Mesenchymal stem cell (in vitro differentiated cells and primary cell): ENCODE results near the gene ZNF496.
"Not testable (repeated sequence)": the region's sequence is repeated elsewhere in the genome, so short reads cannot be mapped to it uniquely, and the experiment has no call there.

ENCODE experiments used
- DNase-seq: peaks from one replicate; pipeline ENCODE4 v3.0.0-alpha.2; 2013
- H2AFZ ChIP-seq: one replicate; pipeline ENCODE4 v1.6.1; 2013; ENCODE audit warnings: low read depth, mild to moderate bottlenecking, control low read depth, inconsistent platforms, low read length, moderate library complexity
- H2AK5ac ChIP-seq: 2 replicates; pipeline ENCODE4 v1.6.1; 2013; ENCODE audit warnings: low read length, moderate library complexity, mild to moderate bottlenecking, inconsistent platforms; ENCODE audit not compliant: severe bottlenecking
- H2BK120ac ChIP-seq: one replicate; pipeline ENCODE4 v1.6.1; 2013; ENCODE audit warnings: low read depth, mild to moderate bottlenecking, inconsistent platforms, low read length, moderate library complexity
- H2BK12ac ChIP-seq, 2 experiments: one replicate each; pipeline ENCODE4 v1.6.1; 2013; ENCODE audit warnings: inconsistent platforms in 2 of 2, low read length in 2 of 2, mild to moderate bottlenecking in 2 of 2, moderate library complexity in 2 of 2, control low read depth in 1 of 2
- H2BK15ac ChIP-seq: one replicate; pipeline ENCODE4 v1.6.1; 2013; ENCODE audit warnings: mild to moderate bottlenecking, low read depth, inconsistent platforms; ENCODE audit not compliant: poor library complexity, severe bottlenecking
- H2BK5ac ChIP-seq: 2 replicates; pipeline ENCODE4 v1.6.1; 2013; ENCODE audit warnings: low read depth, mild to moderate bottlenecking, low read length, control low read depth, inconsistent platforms; ENCODE audit not compliant: poor library complexity, severe bottlenecking
- H3K14ac ChIP-seq, 2 experiments: one replicate each; pipeline ENCODE4 v1.6.1; 2013; ENCODE audit warnings: inconsistent platforms in 2 of 2, low read length in 2 of 2, control low read depth in 1 of 2, mild to moderate bottlenecking in 1 of 2, moderate library complexity in 1 of 2
- H3K18ac ChIP-seq, 2 experiments: one replicate each; pipeline ENCODE4 v1.6.1; 2013; ENCODE audit warnings: inconsistent platforms in 2 of 2, low read length in 2 of 2, control low read depth in 1 of 2, low read depth in 1 of 2, mild to moderate bottlenecking in 1 of 2
- H3K23ac ChIP-seq, 2 experiments: one replicate each; pipeline ENCODE4 v1.6.1; 2013; ENCODE audit warnings: inconsistent platforms in 2 of 2, low read length in 2 of 2, mild to moderate bottlenecking in 2 of 2, moderate library complexity in 2 of 2, control low read depth in 1 of 2
- H3K27ac ChIP-seq: 2 replicates; pipeline ENCODE4 v1.5.1; 2013; ENCODE audit warnings: mild to moderate bottlenecking, moderate library complexity, low read length, control low read depth, inconsistent platforms; ENCODE audit not compliant: poor library complexity, severe bottlenecking
- H3K27me3 ChIP-seq, 2 experiments: 2 replicates each; pipeline versions ENCODE4 v1.6.1 to v1.7.0; 2013; ENCODE audit warnings: low read length in 2 of 2, mild to moderate bottlenecking in 2 of 2, moderate library complexity in 2 of 2, control low read depth in 1 of 2, inconsistent platforms in 1 of 2; ENCODE audit not compliant: control insufficient read depth in 1 of 2, insufficient read depth in 1 of 2
- H3K36me3 ChIP-seq, 2 experiments: 2 replicates each; pipeline versions ENCODE4 v1.6.1 to v1.7.0; 2013; ENCODE audit warnings: low read length in 2 of 2, control low read depth in 1 of 2, inconsistent platforms in 1 of 2, low read depth in 1 of 2, mild to moderate bottlenecking in 1 of 2; ENCODE audit not compliant: insufficient read depth in 2 of 2, control insufficient read depth in 1 of 2
- H3K4ac ChIP-seq, 2 experiments: one replicate each; pipeline ENCODE4 v1.6.1; 2013; ENCODE audit warnings: inconsistent platforms in 2 of 2, low read length in 2 of 2, mild to moderate bottlenecking in 2 of 2, moderate library complexity in 2 of 2, control low read depth in 1 of 2, low read depth in 1 of 2
- H3K4me1 ChIP-seq: 2 replicates; pipeline ENCODE4 v1.6.1; 2013; ENCODE audit warnings: low read depth, low read length, control low read depth; ENCODE audit not compliant: control insufficient read depth, insufficient read depth
- H3K4me2 ChIP-seq: 2 replicates; pipeline ENCODE4 v1.6.1; 2013; ENCODE audit warnings: low read length, mild to moderate bottlenecking, inconsistent platforms; ENCODE audit not compliant: poor library complexity, severe bottlenecking
- H3K4me3 ChIP-seq, 2 experiments: 2 replicates each; pipeline versions ENCODE4 v1.5.1 to v1.7.0; 2013; ENCODE audit warnings: low read length in 2 of 2, mild to moderate bottlenecking in 2 of 2, control low read depth in 1 of 2, low read depth in 1 of 2; ENCODE audit not compliant: insufficient read depth in 1 of 2
- H3K79me1 ChIP-seq: replicated peaks from 2 replicates; pipeline ENCODE4 v1.6.1; 2013; ENCODE audit warnings: mild to moderate bottlenecking, control low read depth, low read length, inconsistent platforms; ENCODE audit not compliant: poor library complexity, severe bottlenecking
- H3K9ac ChIP-seq: 2 replicates; pipeline ENCODE4 v1.7.0; 2013; ENCODE audit warnings: mild to moderate bottlenecking, low read length, moderate library complexity
- H3K9me3 ChIP-seq: 2 replicates; pipeline ENCODE4 v1.7.0; 2013; ENCODE audit warnings: mild to moderate bottlenecking, low read length; ENCODE audit not compliant: control insufficient read depth
- H4K8ac ChIP-seq: one replicate; pipeline ENCODE4 v1.6.1; 2013; ENCODE audit warnings: inconsistent platforms, mild to moderate bottlenecking, low read length, moderate library complexity
- H4K91ac ChIP-seq: one replicate; pipeline ENCODE4 v1.6.1; 2013; ENCODE audit warnings: mild to moderate bottlenecking, low read length, inconsistent platforms
- WGBS: methylation state at CpG from one replicate; pipeline ENCODE4 v1.1.7; 2013; ENCODE audit warnings: mixed read lengths; 5-methylcytosine and 5-hydroxymethylcytosine counted together

Gene ZNF496

DNA sequence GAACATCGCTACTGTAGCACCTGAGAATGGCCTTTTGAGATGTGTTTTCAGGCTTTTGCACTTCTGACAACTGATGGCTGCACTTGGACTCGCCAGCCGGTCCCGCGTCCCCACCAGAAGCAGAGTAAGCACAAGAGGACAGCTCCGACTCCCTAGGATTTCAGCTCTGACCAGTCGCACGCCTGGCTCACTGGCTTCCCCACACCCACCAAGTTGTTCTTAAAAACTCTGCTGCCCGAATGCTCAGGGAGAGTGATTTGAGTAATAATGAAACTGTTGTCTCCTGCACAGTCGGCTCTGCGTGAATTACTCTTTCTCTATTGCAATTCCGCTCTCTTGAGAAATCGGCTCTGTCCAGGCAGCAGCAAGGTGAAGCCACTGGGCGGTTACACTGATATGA, 44.1 kb upstream of the ZNF496 start:
- no peaks in the 10 kb centered on the region for H3K4me1 ChIP-seq
- no peaks in the 10 kb centered on the region for H3K36me3 ChIP-seq
- no peak overlapping the region for H4K91ac ChIP-seq
- no peak overlapping the region for H2AK5ac ChIP-seq
- H3K4ac ChIP-seq: no peak overlapping the region
- no peak for DNase-seq
- no peak overlapping the region for H2BK120ac ChIP-seq
- no peak overlapping the region for H3K4me3 ChIP-seq
- peaks cover 3% of the 10 kb centered on the region for H3K9me3 ChIP-seq
- no peak overlapping the region for H4K8ac ChIP-seq
- peak overlapping the region in 1 of 2 experiments; percentile 31 for H3K23ac ChIP-seq
- H3K9ac ChIP-seq: no peak overlapping the region
- no peak overlapping the region for H3K4me2 ChIP-seq
- no peak overlapping the region for H2BK15ac ChIP-seq
- 92% methylated on average over 12 of the region's 14 CpGs for WGBS
- H3K79me1 ChIP-seq: no peaks in the 10 kb centered on the region
- H3K14ac ChIP-seq: no peak overlapping the region
- no peak overlapping the region for H3K27ac ChIP-seq
- no peak overlapping the region for H2BK5ac ChIP-seq
- H3K18ac ChIP-seq: no peak overlapping the region
- H2BK12ac ChIP-seq: no peak overlapping the region
- H2AFZ ChIP-seq: no peak overlapping the region
- H3K27me3 ChIP-seq: no peaks in the 10 kb centered on the region

DNA sequence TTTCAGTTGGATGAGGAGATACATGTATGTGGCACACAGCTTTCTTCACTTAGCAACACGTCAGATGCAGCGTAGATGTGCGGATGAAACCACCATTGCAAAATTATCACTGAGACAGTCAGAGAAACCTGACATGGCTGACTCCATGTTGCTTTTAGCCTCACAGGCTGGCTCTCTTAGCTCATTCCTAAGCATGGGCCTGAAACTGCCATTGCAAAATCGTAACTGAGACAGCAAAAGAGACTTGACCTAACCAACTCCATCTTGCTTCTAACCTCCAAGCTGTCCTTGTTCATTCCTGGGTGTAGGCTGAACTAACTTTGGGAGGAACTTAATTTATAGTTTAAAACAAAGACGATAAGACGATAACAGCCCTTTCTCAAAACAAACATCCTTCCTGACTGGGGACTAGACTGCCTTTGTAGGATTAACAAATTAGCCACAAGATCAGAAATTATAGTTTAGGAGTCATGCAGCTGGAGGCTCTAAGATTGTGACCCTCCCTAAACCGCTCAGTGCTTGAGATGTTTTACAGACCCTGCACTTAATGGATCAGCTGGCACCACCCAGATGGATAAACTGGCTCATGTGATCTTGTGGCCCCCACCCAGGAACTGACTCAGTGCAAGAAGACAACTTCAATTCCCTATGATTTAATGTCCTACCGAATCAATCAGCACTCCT, 43.1 kb upstream of the ZNF496 start:
- not testable (repeated sequence) for H3K27me3 ChIP-seq, H3K4ac ChIP-seq, H4K91ac ChIP-seq, H2AK5ac ChIP-seq, H3K18ac ChIP-seq, H3K4me3 ChIP-seq, H2BK5ac ChIP-seq, DNase-seq, H3K79me1 ChIP-seq, H3K4me1 ChIP-seq, H2AFZ ChIP-seq, H3K36me3 ChIP-seq, H3K9ac ChIP-seq, H3K4me2 ChIP-seq, H3K14ac ChIP-seq, H2BK15ac ChIP-seq, H3K27ac ChIP-seq, H3K9me3 ChIP-seq, H2BK120ac ChIP-seq, H2BK12ac ChIP-seq, H4K8ac ChIP-seq
- 84% methylated on average over 6 of the region's 8 CpGs for WGBS
- H3K23ac ChIP-seq: peak overlapping the region in 1 of 2 experiments; percentile 72

- Histone ChIP-seq H3K79me1 (no peaks in the 10 kb centered on the region), H4K8ac (no peak overlapping the region), H3K4me1 (no peaks in the 10 kb centered on the region), H2BK120ac (no peak overlapping the region), H3K4me2 (no peak overlapping the region), H3K4me3 (peak overlapping the region in 1 of 2 experiments; percentile 73), H3K23ac (no peak overlapping the region), H3K36me3 (no peaks in the 10 kb centered on the region), H2AK5ac (no peak overlapping the region), H3K27me3 (no peaks in the 10 kb centered on the region), H3K27ac (no peak overlapping the region), H2BK15ac (no peak overlapping the region), H2BK5ac (no peak overlapping the region), H3K9me3 (no peaks in the 10 kb centered on the region), H4K91ac (no peak overlapping the region), H3K18ac (no peak overlapping the region), H3K4ac (no peak overlapping the region), H3K14ac (no peak overlapping the region), H2BK12ac (no peak overlapping the region), H3K9ac (no peak overlapping the region), H2AFZ (no peak overlapping the region)
- WGBS: 54% methylated on average over 26 of the region's 26 CpGs
- DNase-seq: no peak
These were observed 42.1 kb upstream of the ZNF496 start for GRCh38 chr1:247373721-247374141.

DNA sequence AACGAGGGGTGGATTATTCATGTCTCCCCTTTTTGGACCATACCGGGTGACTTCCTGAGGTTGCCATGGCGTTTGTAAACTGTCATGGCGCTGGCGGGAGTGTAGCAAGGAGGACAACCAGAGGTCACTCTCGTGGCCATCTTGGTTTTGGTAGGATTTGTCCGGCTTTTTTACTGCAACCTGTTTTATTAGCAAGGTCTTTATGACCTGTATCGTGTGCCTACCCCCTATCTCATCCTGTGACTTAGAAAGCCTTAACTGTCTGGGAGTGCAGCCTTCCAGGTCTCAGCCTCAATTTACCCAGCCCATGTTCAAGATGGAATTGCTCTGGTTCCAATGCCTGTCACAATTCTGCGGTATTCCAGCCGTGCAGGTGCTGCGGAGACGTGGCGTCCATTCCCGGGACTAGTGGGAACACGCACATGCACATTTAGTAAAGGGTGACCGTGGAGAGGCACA, 40.2 kb upstream of the ZNF496 start:
- Histone ChIP-seq H3K23ac (no peak overlapping the region), H3K27ac (no peak overlapping the region), H2BK15ac (no peak overlapping the region), H4K8ac (no peak overlapping the region), H3K9ac (no peak overlapping the region), H2BK5ac (no peak overlapping the region), H4K91ac (no peak overlapping the region), H2AFZ (no peak overlapping the region), H3K4ac (no peak overlapping the region), H3K14ac (no peak overlapping the region), H3K79me1 (no peaks in the 10 kb centered on the region), H2AK5ac (no peak overlapping the region), H3K36me3 (no peaks in the 10 kb centered on the region), H3K27me3 (no peaks in the 10 kb centered on the region), H3K18ac (no peak overlapping the region), H3K9me3 (no peaks in the 10 kb centered on the region), H2BK120ac (no peak overlapping the region), H3K4me3 (no peak overlapping the region), H3K4me2 (no peak overlapping the region), H3K4me1 (no peaks in the 10 kb centered on the region), H2BK12ac (no peak overlapping the region)
- 93% methylated on average over 16 of the region's 16 CpGs for WGBS
- no peak for DNase-seq
